ENCODE measurements around the gene YES1. TPM values are rescaled to one million over a fixed set of nuclear protein-coding genes. Genes with fewer than 3 reads are reported as not detected.

Gene YES1
- total RNA-seq (2022; extraction: Qiagen RNA extraction) = 20.9 to 30.5 TPM (median 27.5 TPM) in 5 replicates

GRCh38 chr18:811892-812375, at the start of gene YES1:
Gene YES1 (minus strand): TSS chr18:812242. CDS start chr18:756827, 55,415 bp downstream.

DNA sequence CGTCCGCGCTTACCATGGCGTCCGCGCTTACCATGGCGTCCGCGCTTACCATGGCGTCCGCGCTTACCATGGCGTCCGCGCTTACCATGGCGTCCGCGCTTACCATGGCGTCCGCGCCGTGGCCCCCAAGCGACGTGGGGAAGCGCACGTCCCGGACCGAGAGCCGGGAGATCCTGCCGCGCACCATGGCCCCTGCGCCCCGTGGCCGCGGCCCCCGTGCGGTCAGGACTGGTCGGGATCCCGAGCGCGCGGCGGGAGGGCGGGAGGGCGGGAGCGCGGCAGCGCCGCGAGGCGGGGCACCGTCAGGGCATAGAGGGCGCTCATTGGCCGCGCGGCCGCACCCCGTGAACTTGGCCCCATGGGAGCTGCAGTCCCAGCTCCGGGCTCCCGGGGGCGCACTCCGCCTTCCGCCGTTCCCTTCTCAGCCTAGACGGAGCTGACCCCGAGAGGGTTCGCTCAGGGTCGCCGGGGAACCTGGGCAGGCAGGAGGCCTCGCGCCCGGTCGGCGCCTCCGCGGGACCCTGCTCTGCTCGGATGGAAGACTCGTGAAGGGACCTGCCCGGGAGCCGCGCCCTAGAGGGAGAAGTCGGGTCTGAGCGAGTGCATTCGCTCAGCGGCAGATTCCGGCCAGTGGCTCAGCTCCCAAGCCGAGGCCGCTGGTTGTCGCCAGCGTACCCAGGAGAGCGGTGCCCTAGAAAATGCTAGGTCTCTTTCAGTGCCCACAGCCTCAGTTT, 99.5 kb downstream of the YES1 start, which contains the start of gene ENOSF1:
Gene ENOSF1, minus strand, starts transcription at position 230 of the 734 bp plus-strand sequence. Its CDS starts 43 bp downstream, at position 187.

Other genes with a start within 250 kb of the YES1 start
- not detected in 5 replicates for gene CETN1, start 231.9 kb downstream of the YES1 start, total RNA-seq (2022; extraction: Qiagen RNA extraction)
- 0.25 TPM in 1 of 5 replicates, not detected in the others for gene CLUL1, start 215.3 kb downstream of the YES1 start, total RNA-seq (2022; extraction: Qiagen RNA extraction)
- gene TYMS, start 154.6 kb downstream of the YES1 start, total RNA-seq (2022; extraction: Qiagen RNA extraction) = 157 to 183 TPM (median 174 TPM) in 5 replicates
- 18.9 to 26.6 TPM (median 23.9 TPM) in 5 replicates for gene ENOSF1, start 99.6 kb downstream of the YES1 start, total RNA-seq (2022; extraction: Qiagen RNA extraction)
- gene ADCYAP1, start 92.6 kb upstream of the YES1 start, total RNA-seq (2022; extraction: Qiagen RNA extraction) = not detected in 5 replicates

Data from A549 treated with dexamethasone at 1 μM for 4 hours (cell line).